Upper lobe of right lung (tissue), 1 donor: ENCODE data around the gene LRRFIP2. TPM values are rescaled to one million over a fixed set of nuclear protein-coding genes. Genes with fewer than 3 reads are reported as not detected.

ENCODE experiments used
- ATAC-seq: fragments of 200-7000 bp; cut with Tn5 transposase; one replicate; pipeline ENCODE4 v1.9.1; 2020; ENCODE audit warnings: mild to moderate bottlenecking, moderate library complexity
- DNase-seq: peaks from one replicate; pipeline ENCODE4 v3.0.0-alpha.2; 2020
- H3K27ac ChIP-seq: fragments of 200-600 bp; one replicate; pipeline ENCODE4 v1.8.0; 2022
- H3K27me3 ChIP-seq: fragments of 200-600 bp; one replicate; pipeline ENCODE4 v1.8.0; 2022; ENCODE audit warnings: mild to moderate bottlenecking
- H3K36me3 ChIP-seq: fragments of 200-600 bp; one replicate; pipeline ENCODE4 v1.8.0; 2022
- H3K4me1 ChIP-seq: fragments of 200-600 bp; one replicate; pipeline ENCODE4 v1.8.0; 2022
- H3K4me3 ChIP-seq: fragments of 200-600 bp; one replicate; pipeline ENCODE4 v1.8.0; 2022; ENCODE audit warnings: mild to moderate bottlenecking
- H3K9me3 ChIP-seq: fragments of 200-600 bp; one replicate; pipeline ENCODE4 v1.8.0; 2022
- CTCF ChIP-seq: fragments of 200-600 bp; IDR thresholded peaks from one replicate; pipeline ENCODE4 v1.8.0; 2022; ENCODE audit warnings: antibody characterized with exemption
- intact Hi-C: fragments of 100-400 bp; cut with DNase I; formaldehyde crosslinking; loops from one replicate; pipeline ENCODE4 v1.11.0; 2022
- total RNA-seq: library from RNA; stranded (reverse); fragmentation: NEBNext Ultra II Directional; extraction: Animal tissue kit (Norgen Biotek cat#: 25700); gene quantifications from one replicate; pipeline ENCODE4 v1.2.1, GENCODE V29; 2021
- donor health status: DM: no; HTN: yes; CAD: no; lungs with severe emphysema.

Gene LRRFIP2
- total RNA-seq, 1 donor from 2014 or later, result 50.3 TPM

GRCh38 chr3:37138816-37139215 is 35.6 kb downstream of the LRRFIP2 start:
- Histone ChIP-seq H3K9me3 (no peaks in the 10 kb centered on the region), H3K27me3 (no peaks in the 10 kb centered on the region), H3K27ac (no peak overlapping the region), H3K4me3 (no peak overlapping the region), H3K4me1 (no peaks in the 10 kb centered on the region), H3K36me3 (peaks cover 9% of the 10 kb centered on the region)
- TF ChIP-seq CTCF, result no peak
- intact Hi-C loops, result no loop called here
- ATAC-seq (no peak), DNase-seq (no peak)

- no peaks in the 10 kb centered on the region for H3K4me1 ChIP-seq
- DNase-seq (no peak), ATAC-seq (no peak)
- H3K27me3 ChIP-seq, result no peaks in the 10 kb centered on the region
- TF ChIP-seq CTCF, result no peak
- H3K27ac ChIP-seq, result no peak overlapping the region
- H3K9me3 ChIP-seq, result no peaks in the 10 kb centered on the region
- no peak overlapping the region for H3K4me3 ChIP-seq
- no peaks in the 10 kb centered on the region for H3K36me3 ChIP-seq
- intact Hi-C loops, result no loop called here
Observed at GRCh38 chr3:37137516-37137915, 36.9 kb downstream of the LRRFIP2 start.

GRCh38 chr3:37136067-37136466 is 38.3 kb downstream of the LRRFIP2 start:
- H3K4me3 ChIP-seq, result no peak overlapping the region
- intact Hi-C loops, result no loop called here
- H3K27ac ChIP-seq, result no peak overlapping the region
- no peak for TF ChIP-seq CTCF
- H3K9me3 ChIP-seq, result no peaks in the 10 kb centered on the region
- ATAC-seq, result no peak
- no peak for DNase-seq
- H3K27me3 ChIP-seq, result no peaks in the 10 kb centered on the region
- peaks cover 11% of the 10 kb centered on the region for H3K4me1 ChIP-seq
- no peaks in the 10 kb centered on the region for H3K36me3 ChIP-seq

- intact Hi-C loops, result no loop called here
Observed at GRCh38 chr3:37135561-37135960, 38.8 kb downstream of the LRRFIP2 start.

GRCh38 chr3:37132334-37132733 is 42.0 kb downstream of the LRRFIP2 start:
- DNase-seq (no peak), ATAC-seq (no peak)
- no peak overlapping the region for H3K27ac ChIP-seq
- intact Hi-C loops, result no loop called here
- H3K27me3 ChIP-seq, result no peaks in the 10 kb centered on the region
- no peak overlapping the region for H3K4me3 ChIP-seq
- peaks cover 14% of the 10 kb centered on the region for H3K4me1 ChIP-seq
- no peak for TF ChIP-seq CTCF
- no peaks in the 10 kb centered on the region for H3K9me3 ChIP-seq
- H3K36me3 ChIP-seq, result no peaks in the 10 kb centered on the region

More at GRCh38 chr3:37135561-37135960, 38.8 kb downstream of the LRRFIP2 start:
- Histone ChIP-seq H3K4me1 (peaks cover 11% of the 10 kb centered on the region), H3K27me3 (no peaks in the 10 kb centered on the region), H3K9me3 (no peaks in the 10 kb centered on the region), H3K36me3 (no peaks in the 10 kb centered on the region), H3K4me3 (no peak overlapping the region), H3K27ac (no peak overlapping the region)
- no peak for DNase-seq
- no peak for ATAC-seq
- no peak for TF ChIP-seq CTCF

- TF ChIP-seq CTCF, result no peak
- DNase-seq, result no peak
- H3K27ac ChIP-seq, result no peak overlapping the region
- ATAC-seq, result no peak
- no peaks in the 10 kb centered on the region for H3K27me3 ChIP-seq
- no peaks in the 10 kb centered on the region for H3K9me3 ChIP-seq
- no peak overlapping the region for H3K4me3 ChIP-seq
- no peaks in the 10 kb centered on the region for H3K36me3 ChIP-seq
- intact Hi-C loops, result no loop called here
- H3K4me1 ChIP-seq, result peaks cover 16% of the 10 kb centered on the region
Observed at GRCh38 chr3:37131860-37132144, 42.6 kb downstream of the LRRFIP2 start.
